Ovary (tissue), 9 donors: ENCODE data around the gene KIAA1671. TPM values are rescaled to one million over a fixed set of nuclear protein-coding genes. Genes with fewer than 3 reads are reported as not detected.

ENCODE experiments used
- DNase-seq, 5 donors: peaks; one replicate each; pipeline ENCODE4 v3.0.0-alpha.2; 2019 to 2020
- H3K27ac ChIP-seq, 2 donors: fragments of 200-600 bp; one replicate each; pipeline versions ENCODE4 v1.5.1 to v1.8.0; 2019 to 2022
- H3K27me3 ChIP-seq: fragments of 200-600 bp; one replicate; pipeline ENCODE4 v1.8.0; 2022
- H3K36me3 ChIP-seq: fragments of 200-600 bp; sonication (generic); one replicate; pipeline ENCODE4 v1.5.1; 2019
- H3K4me1 ChIP-seq: one replicate; pipeline ENCODE4 v1.8.1; 2013; ENCODE audit warnings: mild to moderate bottlenecking, moderate library complexity; ENCODE audit not compliant: insufficient read depth
- H3K4me3 ChIP-seq: fragments of 200-600 bp; sonication (generic); one replicate; pipeline ENCODE4 v1.5.1; 2017
- H3K9me3 ChIP-seq, 2 donors: fragments of 200-600 bp in 1 of 2; sonication (generic) in 1 of 2; one replicate each; pipeline versions ENCODE4 v1.5.1 to v1.8.1; 2013 to 2019; ENCODE audit warnings: mild to moderate bottlenecking in 1 of 2, moderate library complexity in 1 of 2
- CTCF ChIP-seq, 3 donors: fragments of 450-650 bp in 2 of 3; fragments of 200-600 bp in 1 of 3; IDR thresholded peaks; one replicate each; pipeline versions ENCODE4 v1.5.1 to v1.8.0; 2016 to 2022; ENCODE audit warnings: antibody characterized with exemption in 3 of 3, mild to moderate bottlenecking in 1 of 3
- EP300 ChIP-seq: sonication (generic); formaldehyde crosslinking; IDR thresholded peaks from one replicate; pipeline ENCODE4 v1.6.1; 2017; ENCODE audit warnings: antibody characterized with exemption
- POLR2A ChIP-seq: fragments of 450-650 bp; IDR thresholded peaks from one replicate; pipeline ENCODE4 v1.6.1; 2017; ENCODE audit warnings: antibody characterized with exemption, mild to moderate bottlenecking, moderate library complexity
- WGBS, 3 donors: extraction: QIAGEN DNeasy Blood & Tissue Kit in 1 of 3; methylation state at CpG; one replicate each; pipeline versions ENCODE4 v1.1.5 to v1.1.7; 2013 to 2017; 5-methylcytosine and 5-hydroxymethylcytosine counted together
- intact Hi-C, 4 donors: fragments of 100-400 bp; cut with DNase I; formaldehyde crosslinking; loops; one replicate each; pipeline versions ENCODE4 v1.11.0 to v1.15.1; 2022 to 2023
- polyA plus RNA-seq, 2 donors: library from polyadenylated mRNA; stranded (reverse); fragments of 200-250 nt in 1 of 2; fragments of 350-450 nt in 1 of 2; fragmentation: Illumina TruSeq in 1 of 2; extraction: RNeasy Lipid Tissue Mini Kit (QIAGEN cat#74804) in 1 of 2; gene quantifications; one replicate each; pipeline ENCODE4 v1.2.3, GENCODE V29; 2013 to 2014
- total RNA-seq, 7 donors: library from RNA; depleted of rRNA in 2 of 7; stranded (reverse); fragments of >200 nt in 2 of 7; fragmentation: NEBNext Ultra II Directional in 3 of 7; extraction: Animal tissue kit (Norgen Biotek cat#: 25700) in 3 of 7; gene quantifications; one replicate each; pipeline versions ENCODE4 v1.1.0 to v1.2.4, GENCODE V29; 2016 to 2023
- donor health status: DM: no; HTN: no; CAD: no; lungs with moderate emphysema.
- donor health status: DM: no; HTN: no; CAD: no.
- donor health status: Bipolar disorder and iron deficiency.
- donor health status: DM: yes; HTN: yes; CAD: no.
- donor health status: DM: no; HTN: no; CAD: no.
- donor health status: DM: yes; HTN: yes; CAD: no.

KIAA1671 gene
- total and polyA plus RNA-seq, 9 donors = 9.8 to 27.9 (median 24.5) TPM

- no peak overlapping the region for H3K4me3 ChIP-seq
- TF ChIP-seq EP300 = no peak
- TF ChIP-seq POLR2A = no peak
- TF ChIP-seq CTCF (IDR thresholded peaks at IDR 0.05) = no peak
- H3K27ac ChIP-seq = no peak overlapping the region
- no peaks in the 10 kb centered on the region for H3K36me3 ChIP-seq
- no peaks in the 10 kb centered on the region for H3K9me3 ChIP-seq
- WGBS, 3 donors = 88 to 91% (median 90%) methylated on average over 5 of the region's 5 CpGs
- intact Hi-C loops = loop anchor here in 1 of 4 donors (10.0 kb wide), 1 partner anchor 285 kb away; the partner anchor contains the start of gene PIWIL3
- H3K27me3 ChIP-seq = no peaks in the 10 kb centered on the region
- H3K4me1 ChIP-seq = no peaks in the 10 kb centered on the region
- DNase-seq = no peak
Measured at GRCh38 chr22:25059438-25059837, 106.9 kb downstream of the KIAA1671 start.

GRCh38 chr22:25060522-25061071 is 108.1 kb downstream of the KIAA1671 start:
- H3K4me3 ChIP-seq = no peak overlapping the region
- H3K27ac ChIP-seq = no peak overlapping the region
- H3K9me3 ChIP-seq = no peaks in the 10 kb centered on the region
- no peaks in the 10 kb centered on the region for H3K4me1 ChIP-seq
- intact Hi-C loops = no loop called here
- 36 to 71% (median 65%) methylated on average over 10 of the region's 10 CpGs for WGBS, 3 donors
- no peak for DNase-seq
- H3K27me3 ChIP-seq = no peaks in the 10 kb centered on the region
- TF ChIP-seq EP300 (no peak), POLR2A (no peak), CTCF (IDR thresholded peaks at IDR 0.05) (peak in 1 of 3 donors; percentile 15)
- no peaks in the 10 kb centered on the region for H3K36me3 ChIP-seq

- no peak for TF ChIP-seq CTCF (IDR thresholded peaks at IDR 0.05)
- no peak for TF ChIP-seq EP300
- TF ChIP-seq POLR2A = no peak
- H3K4me1 ChIP-seq = no peaks in the 10 kb centered on the region
- 88 to 95% (median 91%) methylated on average over 5 of the region's 5 CpGs for WGBS, 3 donors
- no peak overlapping the region for H3K27ac ChIP-seq
- intact Hi-C loops = no loop called here
- H3K4me3 ChIP-seq = no peak overlapping the region
- no peaks in the 10 kb centered on the region for H3K36me3 ChIP-seq
- DNase-seq = no peak
- H3K9me3 ChIP-seq = no peaks in the 10 kb centered on the region
- no peaks in the 10 kb centered on the region for H3K27me3 ChIP-seq
Measured at GRCh38 chr22:25061134-25061533, 108.6 kb downstream of the KIAA1671 start.

- Histone ChIP-seq H3K9me3 (no peaks in the 10 kb centered on the region), H3K36me3 (no peaks in the 10 kb centered on the region), H3K4me1 (no peaks in the 10 kb centered on the region), H3K27ac (no peak overlapping the region), H3K4me3 (no peak overlapping the region), H3K27me3 (no peaks in the 10 kb centered on the region)
- intact Hi-C loops = no loop called here
- TF ChIP-seq POLR2A (no peak), EP300 (no peak), CTCF (IDR thresholded peaks at IDR 0.05) (no peak)
- DNase-seq = no peak
- WGBS, 3 donors = 81 to 87% (median 82%) methylated on average over 8 of the region's 8 CpGs
Measured at GRCh38 chr22:25061605-25062376, 109.3 kb downstream of the KIAA1671 start.
